ENCODE results near the gene FAM229B.

DNA sequence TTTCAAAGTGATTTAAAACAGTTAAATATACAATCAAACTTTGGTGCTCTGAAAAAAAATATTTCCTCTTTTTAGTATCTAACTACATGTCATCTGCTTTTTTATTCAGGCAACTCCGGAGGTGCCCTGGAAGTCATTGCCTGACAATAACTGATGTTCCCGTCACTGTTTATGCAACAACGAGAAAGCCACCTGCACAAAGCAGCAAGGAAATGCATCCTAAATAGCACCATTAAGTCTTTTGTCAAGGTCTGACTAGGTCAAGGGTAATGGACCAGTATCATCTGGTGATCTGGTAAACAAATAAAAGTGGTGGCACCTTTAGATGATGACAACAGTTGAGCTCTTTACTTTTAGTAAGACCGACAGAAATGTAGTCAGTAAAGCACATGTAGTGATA, 13.2 kb downstream of the FAM229B start:
- TF ChIP-seq CTCF (IDR thresholded peaks at IDR 0.05) (no peak), POLR2A (IDR thresholded peaks at IDR 0.05) (no peak)
